GM06990 (cell line): Measurements from ENCODE around the gene SGO2.

ENCODE experiments used
- DNase-seq: peaks from one replicate; pipeline ENCODE4 v3.0.0-alpha.2; 2011; ENCODE audit not compliant: insufficient read length; ENCODE audit errors: extremely low read depth
- H3K27me3 ChIP-seq: replicated peaks from 2 replicates; pipeline ENCODE4 v1.6.0; 2011; ENCODE audit warnings: low read length; ENCODE audit not compliant: control insufficient read depth, insufficient read depth
- H3K36me3 ChIP-seq: 2 replicates; pipeline ENCODE4 v1.5.1; 2011; ENCODE audit warnings: low read length; ENCODE audit not compliant: control insufficient read depth, insufficient read depth
- H3K4me3 ChIP-seq: replicated peaks from 2 replicates; pipeline ENCODE4 v1.5.1; 2011; ENCODE audit warnings: low read depth, mild to moderate bottlenecking, control low read depth, low read length
- CTCF ChIP-seq: IDR thresholded peaks from 2 replicates; pipeline ENCODE4 v1.5.1; 2011; ENCODE audit warnings: low read length, control low read depth, mild to moderate bottlenecking, inconsistent platforms; ENCODE audit not compliant: insufficient read depth, poor library complexity, severe bottlenecking

Gene SGO2

GRCh38 chr2:200591308-200591707 lies 65.3 kb downstream of the SGO2 start:
- DNase-seq: no peak
- H3K36me3 ChIP-seq: no peaks in the 10 kb centered on the region
- no peak overlapping the region for H3K4me3 ChIP-seq
- no peak for TF ChIP-seq CTCF
- H3K27me3 ChIP-seq: peaks cover 1% of the 10 kb centered on the region; the same call in 1 of the 2 replicates

- H3K4me3 ChIP-seq: no peak overlapping the region
- no peaks in the 10 kb centered on the region for H3K36me3 ChIP-seq
- H3K27me3 ChIP-seq: peaks cover 1% of the 10 kb centered on the region; the same call in 1 of the 2 replicates
- TF ChIP-seq CTCF: no peak
- no peak for DNase-seq
Measured at GRCh38 chr2:200592406-200593075, 66.5 kb downstream of the SGO2 start.

- H3K4me3 ChIP-seq: no peak overlapping the region
- no peak for DNase-seq
- H3K27me3 ChIP-seq: peaks cover 1% of the 10 kb centered on the region; the same call in 1 of the 2 replicates
- no peak for TF ChIP-seq CTCF
- no peaks in the 10 kb centered on the region for H3K36me3 ChIP-seq
Measured at GRCh38 chr2:200593905-200594304, 67.9 kb downstream of the SGO2 start.

- no peak for DNase-seq
- H3K27me3 ChIP-seq: peaks cover 1% of the 10 kb centered on the region; the same call in 1 of the 2 replicates
- H3K4me3 ChIP-seq: no peak overlapping the region
- TF ChIP-seq CTCF: no peak
- no peaks in the 10 kb centered on the region for H3K36me3 ChIP-seq
Measured at GRCh38 chr2:200595913-200596312, 69.9 kb downstream of the SGO2 start.

- no peak for TF ChIP-seq CTCF
- no peak overlapping the region for H3K4me3 ChIP-seq
Measured at GRCh38 chr2:200596774-200597570, 71.0 kb downstream of the SGO2 start.

More at GRCh38 chr2:200596774-200597570, 71.0 kb downstream of the SGO2 start:
- DNase-seq: no peak
- H3K36me3 ChIP-seq: no peaks in the 10 kb centered on the region
- peaks cover 1% of the 10 kb centered on the region; the same call in 1 of the 2 replicates for H3K27me3 ChIP-seq
